ENCODE measurements around the gene PTPRO.

DNA sequence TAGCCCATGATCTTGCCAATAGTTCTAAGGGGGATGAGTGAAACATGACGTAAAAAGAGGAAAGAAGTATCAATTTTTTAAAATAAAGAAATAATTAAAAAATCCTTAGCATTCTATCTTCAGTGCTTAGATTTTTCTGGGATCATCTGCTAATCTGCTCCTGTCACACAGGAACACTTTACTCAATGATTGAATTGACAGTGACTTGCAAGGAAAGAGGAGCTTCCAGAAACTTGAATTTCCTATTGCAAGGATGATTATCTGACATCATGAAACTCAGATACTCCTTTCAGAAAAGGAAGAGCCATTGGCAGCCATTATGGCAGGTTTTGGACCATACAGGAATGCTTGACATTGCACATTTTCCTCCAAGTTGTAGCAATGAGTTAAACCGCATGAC lies 41.4 kb upstream of the PTPRO start:
- no peak for TF ChIP-seq EP300 (IDR thresholded peaks at IDR 0.05)
- TF ChIP-seq, protein P1, sequence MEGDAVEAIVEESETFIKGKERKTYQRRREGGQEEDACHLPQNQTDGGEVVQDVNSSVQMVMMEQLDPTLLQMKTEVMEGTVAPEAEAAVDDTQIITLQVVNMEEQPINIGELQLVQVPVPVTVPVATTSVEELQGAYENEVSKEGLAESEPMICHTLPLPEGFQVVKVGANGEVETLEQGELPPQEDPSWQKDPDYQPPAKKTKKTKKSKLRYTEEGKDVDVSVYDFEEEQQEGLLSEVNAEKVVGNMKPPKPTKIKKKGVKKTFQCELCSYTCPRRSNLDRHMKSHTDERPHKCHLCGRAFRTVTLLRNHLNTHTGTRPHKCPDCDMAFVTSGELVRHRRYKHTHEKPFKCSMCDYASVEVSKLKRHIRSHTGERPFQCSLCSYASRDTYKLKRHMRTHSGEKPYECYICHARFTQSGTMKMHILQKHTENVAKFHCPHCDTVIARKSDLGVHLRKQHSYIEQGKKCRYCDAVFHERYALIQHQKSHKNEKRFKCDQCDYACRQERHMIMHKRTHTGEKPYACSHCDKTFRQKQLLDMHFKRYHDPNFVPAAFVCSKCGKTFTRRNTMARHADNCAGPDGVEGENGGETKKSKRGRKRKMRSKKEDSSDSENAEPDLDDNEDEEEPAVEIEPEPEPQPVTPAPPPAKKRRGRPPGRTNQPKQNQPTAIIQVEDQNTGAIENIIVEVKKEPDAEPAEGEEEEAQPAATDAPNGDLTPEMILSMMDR (IDR thresholded peaks at IDR 0.05): no peak
